ENCODE data around the gene PAMR1. TPM values are rescaled to one million over a fixed set of nuclear protein-coding genes. Genes with fewer than 3 reads are reported as not detected.

PAMR1 gene
- total RNA-seq, 1 donor = 416 TPM

Other genes starting within 250 kb of the PAMR1 start
- 18.7 and 23.7 TPM in 2 replicates for gene SLC1A2, start 106.1 kb downstream of the PAMR1 start, total RNA-seq
- 89.8 and 205 TPM in 2 replicates for gene FJX1, start 92.8 kb upstream of the PAMR1 start, total RNA-seq
- 16.8 and 20.3 TPM in 2 replicates for gene TRIM44, start 137.2 kb upstream of the PAMR1 start, total RNA-seq